GM18873 (cell line): ENCODE data around the gene URB1.

ENCODE experiments used
- ATAC-seq: cut with Tn5 transposase; IDR thresholded peaks from one replicate; pipeline ENCODE4 v1.9.1; 2021; ENCODE audit warnings: mild to moderate bottlenecking, moderate library complexity, moderate number of reproducible peaks; ENCODE audit not compliant: unreplicated experiment, low FRiP score

Gene URB1

DNA sequence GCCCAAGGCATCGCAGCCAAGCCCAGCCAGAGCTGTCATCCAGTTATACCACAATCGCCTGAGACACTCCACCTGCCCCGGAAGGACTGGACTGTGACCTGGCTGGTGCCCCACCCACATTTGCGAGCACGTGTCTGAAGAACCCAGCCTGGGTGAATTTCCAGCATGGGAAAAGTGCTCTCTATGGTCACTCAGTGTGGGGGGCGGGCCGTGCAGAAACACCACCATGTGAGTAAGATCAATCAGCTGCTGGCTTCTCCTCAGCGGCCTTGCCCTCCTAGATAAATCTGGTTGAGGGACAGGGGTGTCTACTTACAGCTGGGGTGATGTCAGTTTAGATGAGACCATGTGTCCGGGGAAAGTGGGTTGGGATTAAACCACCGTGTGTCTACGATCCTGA is 44.8 kb downstream of the URB1 start:
- ATAC-seq: no peak

DNA sequence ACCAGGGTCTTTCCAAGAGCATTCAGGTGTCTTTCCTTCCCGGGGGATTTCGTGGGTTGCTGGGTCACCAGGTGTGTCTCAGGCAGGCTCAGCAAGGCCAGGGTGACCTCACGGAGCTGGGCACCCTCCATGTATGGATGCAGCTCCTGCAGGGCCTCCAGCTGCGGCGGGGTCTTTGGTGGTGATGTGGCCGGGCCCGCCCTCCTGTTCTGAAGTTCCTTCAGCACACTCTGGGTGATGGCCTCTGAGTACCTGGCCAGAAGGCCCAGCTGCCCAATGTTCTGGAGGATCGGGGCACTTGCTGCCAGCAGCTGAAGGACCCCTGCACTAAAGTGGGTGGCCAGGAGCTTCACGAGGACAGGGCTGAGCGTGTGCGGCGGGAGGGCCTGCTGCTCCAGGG is 45.5 kb downstream of the URB1 start:
- ATAC-seq: no peak

DNA sequence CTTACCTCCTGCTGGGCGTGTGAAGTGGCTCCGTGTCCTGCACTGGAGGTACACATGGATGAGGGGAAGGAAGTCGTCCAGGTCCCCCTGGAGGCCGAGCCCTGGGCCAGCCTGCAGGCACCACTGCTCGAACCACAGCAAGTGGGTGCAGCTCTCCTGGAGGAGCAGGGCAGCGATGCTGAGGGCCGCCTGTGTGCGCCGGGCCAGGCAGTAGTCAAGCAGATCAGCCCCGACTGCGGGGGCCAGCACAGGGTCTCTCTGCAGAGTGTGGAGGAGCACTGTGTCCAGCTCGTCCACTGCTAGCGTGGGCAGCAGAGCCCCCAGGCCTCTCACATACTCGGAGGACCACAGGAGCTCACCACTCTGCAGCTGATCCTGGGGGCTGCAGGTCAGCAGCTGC is 45.9 kb downstream of the URB1 start:
- ATAC-seq: no peak

DNA sequence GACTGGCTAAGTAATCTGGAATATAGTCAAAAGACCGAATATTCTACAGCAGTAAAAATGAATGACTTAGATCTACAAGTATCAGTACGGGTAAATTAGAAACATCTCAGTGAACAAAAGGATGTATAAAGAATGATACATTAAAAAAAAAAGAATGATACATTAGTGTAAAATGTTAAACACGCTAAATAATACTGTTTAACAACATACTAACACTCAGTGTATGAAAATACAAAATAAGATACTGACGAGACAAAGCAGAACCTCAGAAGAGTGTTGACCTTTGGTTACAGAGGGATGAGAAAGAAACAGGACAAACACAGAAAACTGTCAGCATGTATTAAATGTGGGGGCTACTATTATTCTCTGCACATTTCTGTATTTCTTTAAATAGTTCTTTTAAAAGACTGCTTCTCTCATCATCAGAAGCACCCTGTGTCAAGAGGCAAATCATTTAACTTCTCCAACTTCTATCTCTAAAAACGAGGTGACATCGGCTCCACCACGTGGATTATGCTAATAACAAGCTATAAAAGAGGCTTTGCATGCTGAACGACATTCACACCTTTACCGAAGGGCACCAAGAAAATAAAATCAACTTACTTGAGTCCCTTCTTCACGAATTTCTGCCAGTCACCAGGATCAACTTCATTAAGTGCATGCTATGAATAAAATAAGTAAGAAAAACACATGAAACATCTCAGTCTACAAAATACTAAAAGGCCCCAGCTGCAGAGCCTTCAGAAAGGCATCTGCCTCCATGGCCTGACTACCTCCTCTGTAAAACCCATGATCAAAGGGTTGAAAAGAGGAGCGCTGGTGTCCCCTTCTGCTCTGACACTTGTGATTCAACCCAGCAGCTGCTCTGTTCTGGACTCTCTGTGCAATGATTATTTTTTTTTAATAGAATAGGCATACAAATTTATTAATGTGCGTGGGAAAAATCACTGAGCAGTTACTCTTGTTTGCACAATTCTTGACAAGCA is 51.7 kb downstream of the URB1 start:
- no peak for ATAC-seq

DNA sequence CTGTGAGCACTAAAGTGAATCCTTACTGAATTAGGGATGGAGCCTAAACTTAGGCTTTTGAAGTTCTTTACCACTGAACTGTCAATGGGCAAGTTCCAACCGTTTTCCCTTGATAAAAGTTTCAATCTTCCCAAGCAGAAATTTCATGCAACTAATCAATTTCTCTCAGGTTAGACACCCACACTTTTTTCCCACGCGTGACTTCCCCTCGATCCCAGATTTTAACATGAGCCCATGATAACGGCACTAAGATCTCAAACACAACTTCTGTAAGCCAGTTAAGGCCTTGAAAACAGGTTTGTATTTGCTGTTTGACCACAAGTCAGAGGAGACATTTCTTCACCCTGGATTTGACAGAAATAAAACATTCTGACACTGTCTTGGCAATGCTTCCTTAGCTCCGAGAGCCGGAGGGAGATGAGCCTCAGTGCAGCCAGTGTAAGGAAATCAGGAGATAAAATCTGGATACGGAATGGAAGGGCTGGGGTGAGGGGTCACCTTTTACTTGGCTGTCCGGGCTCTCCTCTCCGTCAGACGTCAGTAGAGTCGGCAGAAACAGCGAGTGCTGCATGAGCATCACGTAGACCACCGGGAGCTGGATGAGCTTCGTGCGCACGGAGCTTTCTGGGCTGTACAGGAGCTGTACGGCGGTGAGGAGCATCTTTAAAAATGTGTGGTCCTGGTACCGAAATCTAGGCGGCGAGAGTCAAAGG is 54.4 kb downstream of the URB1 start:
- ATAC-seq: no peak

DNA sequence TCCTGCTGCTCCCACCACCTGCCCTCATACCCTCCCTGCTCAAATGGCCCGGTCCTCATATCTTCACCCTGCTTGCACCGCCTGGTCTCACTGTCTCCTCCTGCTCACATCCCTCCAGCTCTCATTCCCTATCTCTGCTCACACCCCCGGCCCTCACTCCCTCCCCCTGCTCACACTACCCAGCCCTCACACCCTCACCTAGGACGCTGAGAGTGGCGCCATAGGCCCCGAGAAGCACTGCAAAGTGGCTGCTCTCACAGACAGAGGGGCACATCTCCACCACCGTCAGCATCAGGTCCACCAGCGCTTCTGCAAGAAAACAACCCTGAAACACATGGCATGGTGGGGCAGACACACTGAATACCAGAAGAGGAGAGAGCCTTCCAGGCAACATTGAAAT is 55.6 kb downstream of the URB1 start:
- ATAC-seq: no peak

DNA sequence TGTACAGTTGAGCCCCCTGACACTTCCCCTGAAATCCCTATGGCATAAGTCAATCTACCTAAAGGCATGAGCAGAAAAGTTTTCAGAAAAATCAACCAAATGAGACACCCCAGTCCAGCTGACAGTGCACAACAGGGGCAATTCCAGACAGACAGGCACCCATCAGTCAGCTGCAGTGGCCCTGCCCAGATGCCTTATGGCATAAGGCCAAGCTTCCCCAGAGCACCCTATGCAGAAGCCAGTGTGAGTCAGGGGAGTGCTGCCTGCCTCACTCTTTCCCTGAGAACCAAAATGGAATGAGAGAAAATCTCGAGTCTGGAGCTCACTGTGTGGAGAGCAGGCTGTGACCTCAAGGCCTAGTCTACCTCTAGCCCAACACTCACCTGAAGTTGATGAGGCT is 56.1 kb downstream of the URB1 start:
- no peak for ATAC-seq

DNA sequence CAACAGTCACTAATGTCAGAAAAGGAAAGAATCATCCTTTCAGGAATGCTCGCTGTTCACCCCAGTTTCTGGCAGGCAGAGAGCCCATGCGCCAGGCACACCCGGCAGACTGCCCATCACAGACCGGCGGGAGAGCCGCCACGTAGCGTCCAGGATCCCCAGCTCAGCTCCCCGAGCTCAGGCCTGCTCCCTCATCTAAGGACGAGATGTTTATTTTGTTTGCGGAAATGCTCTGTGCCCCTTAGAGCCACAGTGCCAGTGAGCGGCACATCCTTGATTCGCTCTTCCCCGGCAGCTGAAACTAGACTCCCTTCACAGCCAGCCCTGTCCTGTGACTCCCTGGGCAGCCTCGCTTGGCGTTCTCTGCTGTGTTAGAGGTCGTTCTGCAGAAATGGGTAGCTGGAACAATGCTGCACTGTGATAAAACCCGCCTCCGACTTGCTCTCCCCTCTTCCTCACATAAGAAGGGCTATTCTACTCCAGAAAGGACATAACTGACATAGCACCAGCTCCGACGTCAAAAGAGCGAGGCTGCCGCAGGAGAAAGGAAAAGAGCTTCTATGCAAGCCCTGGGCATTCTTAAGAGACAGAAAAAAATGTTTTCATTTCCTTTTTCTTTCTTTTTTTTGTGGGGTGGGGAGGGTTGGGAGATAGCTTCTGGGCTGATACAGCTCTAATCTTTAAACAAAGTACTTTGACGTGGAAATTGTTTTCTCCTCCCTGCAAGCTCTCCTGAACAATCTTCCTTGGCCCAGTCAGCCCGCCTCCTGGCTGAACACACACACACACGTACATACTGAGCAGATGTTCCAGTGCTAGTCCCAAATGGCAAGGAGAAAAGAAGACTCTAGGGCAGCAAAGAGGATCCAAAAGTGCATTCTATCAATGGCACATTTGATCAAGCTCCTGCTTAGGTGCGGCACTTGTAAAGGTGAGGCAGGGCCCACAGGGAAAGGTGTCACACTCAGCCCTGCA is 56.9 kb downstream of the URB1 start:
- ATAC-seq: no peak

DNA sequence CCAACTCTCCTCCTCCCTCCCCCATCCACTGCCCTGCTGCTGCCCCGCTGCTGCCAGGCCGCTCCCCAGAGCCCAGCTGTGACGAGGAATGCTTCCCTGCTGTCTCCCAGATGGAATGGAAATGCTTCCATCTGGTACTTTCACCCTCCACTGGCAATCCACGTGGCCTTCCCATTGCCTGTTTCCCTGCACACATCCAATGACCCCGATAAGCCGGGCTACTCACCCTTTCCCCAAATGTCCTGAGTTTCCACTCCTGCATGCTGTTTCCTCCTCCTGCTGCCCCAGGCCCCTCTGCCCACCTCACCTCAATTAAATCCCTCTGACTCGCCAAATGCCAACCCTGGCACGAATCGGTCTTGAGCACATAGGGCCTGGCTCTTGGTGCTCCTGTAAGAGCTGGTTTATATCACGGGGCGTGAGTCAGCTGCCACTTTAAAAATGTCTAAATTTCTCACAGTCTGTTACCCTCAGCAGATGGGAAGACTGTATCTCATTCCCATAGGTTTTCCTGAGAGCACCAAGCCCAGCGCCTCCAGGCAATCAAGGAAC is 57.8 kb downstream of the URB1 start:
- no peak for ATAC-seq

DNA sequence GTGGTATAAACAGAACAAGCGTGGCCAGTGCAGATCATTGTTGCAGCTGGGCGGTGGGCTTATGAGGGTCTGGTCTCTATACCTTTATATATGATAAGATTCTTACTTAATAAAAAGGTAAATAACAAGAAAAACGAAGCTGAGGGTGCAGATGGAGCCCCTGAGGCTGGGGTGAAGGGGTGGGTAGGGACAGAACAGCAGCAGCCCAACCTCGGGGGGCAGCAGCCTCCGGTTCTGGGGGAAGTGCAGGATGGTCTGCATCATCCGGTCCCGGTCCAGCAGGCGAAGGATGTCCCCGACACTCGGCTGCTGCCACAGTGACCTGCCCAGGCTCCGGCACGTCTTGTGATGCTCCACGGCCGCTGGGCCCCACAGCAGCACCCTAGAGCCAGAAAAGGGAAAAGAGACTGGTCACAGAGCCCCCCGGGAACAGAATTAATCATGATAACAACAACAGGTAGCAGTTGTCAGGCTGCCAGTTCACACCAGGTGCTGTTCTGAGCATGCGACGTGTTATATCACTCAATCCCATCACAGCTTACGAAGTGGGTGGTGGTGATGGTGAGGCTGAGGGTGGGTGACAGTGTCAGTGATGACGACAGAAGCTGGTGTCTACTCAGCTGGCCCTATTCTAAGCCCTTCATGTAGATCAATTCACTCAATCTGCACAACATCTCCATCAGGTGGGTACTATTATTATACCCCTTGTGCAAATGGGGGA is 58.7 kb downstream of the URB1 start:
- ATAC-seq: no peak

DNA sequence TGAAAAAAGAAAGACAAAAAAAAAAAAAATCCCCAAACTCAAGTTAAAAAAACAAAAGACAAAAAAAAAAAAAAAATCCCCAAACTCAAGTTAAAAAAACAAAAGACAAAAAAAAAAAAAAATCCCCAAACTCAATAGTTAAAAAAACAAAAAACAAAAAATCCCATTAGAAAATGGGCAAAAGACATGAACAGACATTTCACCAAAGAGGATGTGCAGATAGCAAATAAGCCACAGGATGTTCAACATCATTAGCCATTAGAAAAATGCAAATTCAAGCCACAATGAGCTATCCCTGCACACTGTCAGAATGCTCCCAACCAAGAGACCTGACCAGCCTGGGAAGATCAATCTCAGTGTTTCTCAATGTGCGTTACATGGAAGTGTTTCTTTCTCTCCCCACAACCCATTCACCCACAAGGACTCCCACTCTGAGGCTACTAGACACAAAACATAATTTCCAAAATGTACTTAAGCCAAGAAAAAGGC is 60.3 kb downstream of the URB1 start:
- no peak for ATAC-seq

DNA sequence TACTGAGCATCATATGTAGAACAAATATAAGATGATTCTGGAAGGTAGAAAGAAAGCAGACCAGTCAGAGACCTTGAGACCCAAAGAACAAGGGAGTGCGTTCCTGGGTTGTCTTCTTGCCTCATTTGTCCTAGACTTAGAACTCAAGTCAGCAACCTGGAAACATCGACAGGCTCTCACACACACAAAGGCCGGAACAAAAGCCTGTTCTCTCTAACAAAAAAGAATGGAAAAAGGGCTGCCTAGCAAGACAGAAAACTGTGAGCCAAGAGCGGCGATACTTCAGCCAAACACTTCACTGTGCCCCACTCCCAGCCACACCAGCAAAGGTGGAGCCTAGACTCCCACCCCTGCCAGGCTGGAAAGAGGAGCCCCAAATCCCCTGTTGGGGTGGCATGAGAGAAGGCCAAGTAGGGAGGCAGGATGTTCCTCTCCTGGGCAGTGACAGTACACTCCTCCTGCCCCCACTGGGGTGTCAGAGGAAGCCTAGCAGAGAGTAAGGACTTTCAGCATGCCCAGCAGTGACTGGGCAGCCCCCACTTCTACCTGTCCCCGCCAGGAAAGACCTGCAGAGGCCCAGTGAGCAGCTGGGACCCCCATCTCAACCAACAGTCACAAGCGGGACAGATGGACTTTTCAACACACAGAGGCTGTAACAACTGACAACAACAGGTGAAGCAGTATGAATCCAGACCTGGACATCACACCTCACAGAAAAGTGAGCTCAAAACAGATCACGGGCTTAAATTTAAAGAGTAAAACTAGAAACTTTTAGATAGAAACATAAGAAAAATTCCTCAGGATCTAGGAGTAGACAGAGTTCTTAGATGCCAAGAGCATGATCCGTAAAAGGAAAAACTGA is 61.1 kb downstream of the URB1 start:
- no peak for ATAC-seq

DNA sequence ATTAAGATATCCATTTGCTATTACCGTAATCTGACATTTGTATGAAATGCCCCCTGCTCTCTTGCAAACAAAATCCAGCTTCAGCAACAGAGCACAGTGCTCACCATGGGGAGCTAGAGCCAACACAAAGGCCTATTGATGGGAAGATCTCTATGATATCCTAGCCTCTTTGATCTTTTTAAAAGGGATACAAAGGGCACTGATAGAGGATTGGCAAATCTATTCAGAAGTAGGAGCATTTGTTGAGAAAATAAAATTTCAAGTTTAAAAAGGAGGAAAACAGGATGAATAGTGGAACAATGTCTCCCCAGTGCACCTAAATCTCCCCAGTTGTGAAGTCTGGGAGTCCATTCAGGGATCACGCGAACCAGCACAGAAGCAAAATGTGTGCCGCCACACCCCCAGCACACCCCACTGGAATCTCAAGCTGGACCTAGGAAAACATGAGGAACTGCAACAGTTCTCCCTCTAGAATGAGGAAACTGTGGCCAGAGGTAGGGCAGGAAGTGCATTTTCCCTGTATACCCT is 62.0 kb downstream of the URB1 start:
- ATAC-seq: no peak

DNA sequence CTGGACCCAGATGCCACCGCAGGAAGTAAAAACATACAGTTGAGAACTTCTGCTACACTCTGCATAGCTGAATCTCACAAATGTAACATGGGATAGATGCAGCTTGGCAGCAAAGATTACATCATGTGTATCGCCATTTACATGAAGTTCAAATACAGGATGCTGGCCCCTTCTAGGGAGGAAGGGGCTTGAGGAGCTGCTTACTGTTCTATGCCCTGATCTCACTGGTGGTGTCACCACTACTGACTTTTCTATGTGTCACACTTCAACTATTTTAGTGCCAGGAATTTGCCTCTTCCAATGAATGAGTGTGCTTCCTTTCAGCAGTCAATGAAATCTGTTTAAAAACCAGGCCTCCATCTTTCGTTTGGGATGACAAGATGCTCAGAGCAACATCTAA is 63.0 kb downstream of the URB1 start:
- ATAC-seq: no peak

DNA sequence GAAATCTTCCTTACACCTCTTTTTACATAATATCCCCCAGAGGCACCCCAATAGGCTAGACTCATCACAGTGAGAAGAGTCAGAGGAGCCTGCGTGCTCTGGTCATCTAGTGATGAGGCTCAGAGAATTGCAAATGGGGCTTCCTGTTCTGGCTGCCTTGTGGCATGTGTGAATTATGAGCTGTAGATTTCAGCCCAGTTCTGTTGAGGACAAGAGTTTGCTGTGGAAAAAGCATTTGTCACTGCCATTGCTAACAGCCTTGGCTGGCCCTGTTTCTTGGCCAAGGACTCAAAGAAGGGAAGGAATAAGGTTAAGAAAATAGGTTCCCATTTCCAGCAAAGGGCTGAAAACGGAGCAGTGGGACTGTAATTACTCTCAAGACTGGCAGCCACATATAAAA is 63.5 kb downstream of the URB1 start:
- no peak for ATAC-seq

DNA sequence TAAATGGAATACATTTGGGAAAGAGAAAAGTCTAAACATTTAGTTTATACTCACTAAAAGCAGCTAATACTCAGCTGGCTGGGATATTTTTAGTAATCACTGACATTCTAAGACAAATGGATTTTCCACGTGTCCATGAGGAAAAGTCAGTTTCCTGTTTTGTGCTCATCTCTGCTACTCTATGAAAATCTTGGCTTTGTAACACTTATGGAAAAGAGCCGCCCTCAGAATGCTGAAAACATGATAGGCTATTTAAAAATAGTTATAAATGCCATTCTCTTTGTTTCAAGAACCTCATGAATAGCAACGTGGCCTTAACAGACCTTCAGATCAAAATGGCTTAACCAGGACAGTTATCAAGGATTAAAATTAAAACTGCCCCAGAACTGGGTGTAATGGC is 64.2 kb downstream of the URB1 start:
- ATAC-seq: no peak

DNA sequence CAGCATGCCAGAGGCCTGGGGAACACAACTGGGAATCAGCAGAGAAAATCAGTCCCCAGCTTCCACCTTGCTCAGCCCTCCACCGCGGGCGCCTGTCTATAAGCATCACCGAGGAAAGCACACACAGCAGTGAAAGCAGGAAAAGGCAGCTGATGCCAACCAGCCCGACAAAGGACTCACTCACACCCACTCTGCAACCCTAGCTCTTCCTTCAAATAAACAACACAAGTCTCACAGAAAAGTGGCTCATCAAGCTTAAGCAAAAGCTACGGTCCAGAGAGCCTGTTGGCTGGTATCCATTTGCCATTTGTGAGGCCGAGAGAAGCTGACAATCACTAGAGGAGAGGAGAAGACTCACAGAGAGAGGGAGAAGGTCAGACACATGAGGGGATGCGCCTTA is 67.1 kb downstream of the URB1 start:
- no peak for ATAC-seq

DNA sequence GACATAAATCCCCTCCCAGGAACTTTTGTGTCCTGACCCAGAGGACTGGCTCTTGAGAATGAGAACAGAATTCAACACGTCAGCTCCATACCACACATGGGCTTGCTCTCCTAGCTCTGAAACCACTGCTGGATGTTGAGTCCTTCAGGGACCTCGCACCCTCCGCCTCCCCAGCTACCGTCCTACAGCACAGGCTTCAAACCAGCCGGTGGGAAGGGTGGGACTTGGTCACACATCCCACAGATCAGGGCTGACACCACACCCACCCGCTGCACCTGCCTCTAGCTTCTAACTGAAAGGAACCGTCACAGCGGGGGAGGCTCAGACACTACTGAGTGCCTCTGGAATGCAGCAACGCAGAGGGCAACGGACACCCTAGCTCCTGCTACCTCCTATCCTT is 70.1 kb downstream of the URB1 start:
- no peak for ATAC-seq
